Measurements from ENCODE around the gene LHPP.

- TF ChIP-seq CTCF (IDR thresholded peaks at IDR 0.05): no peak
- TF ChIP-seq EZH2 (IDR thresholded peaks at IDR 0.05): no peak
- no peak for TF ChIP-seq EZH2phosphoT487 (IDR thresholded peaks at IDR 0.05)
These were observed 5.5 kb downstream of the LHPP start for GRCh38 chr10:124467165-124467564.

All from neural progenitor cell (in vitro differentiated cells).